ENCODE measurements around the gene DNAJC6. TPM values are rescaled to one million over a fixed set of nuclear protein-coding genes. Genes with fewer than 3 reads are reported as not detected.

DNAJC6 gene
- total and polyA plus RNA-seq, 9 donors: 0.60 to 1.2 (median 0.81) TPM

GRCh38 chr1:65425697-65426096 lies 116.4 kb downstream of the DNAJC6 start:
- H3K36me3 ChIP-seq (ENCODE audit: control insufficient read depth, insufficient read depth, low read length): peaks cover 31% of the 10 kb centered on the region

GRCh38 chr1:65429078-65429477 lies 119.7 kb downstream of the DNAJC6 start:
- Histone ChIP-seq H3K4me3 (ENCODE audit: low read length) (no peak overlapping the region), H3K36me3 (ENCODE audit: control insufficient read depth, insufficient read depth, low read length) (peaks cover 37% of the 10 kb centered on the region), H3K27ac (ENCODE audit: low read length) (peak overlapping the region; percentile 45), H3K9me3 (replicated peaks; ENCODE audit: control insufficient read depth, low read depth, low read length) (no peaks in the 10 kb centered on the region), H3K27me3 (ENCODE audit: control insufficient read depth, insufficient read depth, low read length) (no peaks in the 10 kb centered on the region), H3K4me1 (ENCODE audit: control insufficient read depth, insufficient read depth, low read length) (no peaks in the 10 kb centered on the region)
- 94% methylated on average over 2 of the region's 2 CpGs for WGBS (ENCODE audit: insufficient coverage)
- no peak for DNase-seq

More at GRCh38 chr1:65425697-65426096, 116.4 kb downstream of the DNAJC6 start:
- Histone ChIP-seq H3K27me3 (ENCODE audit: control insufficient read depth, insufficient read depth, low read length) (no peaks in the 10 kb centered on the region), H3K4me1 (ENCODE audit: control insufficient read depth, insufficient read depth, low read length) (peaks cover 13% of the 10 kb centered on the region), H3K9me3 (replicated peaks; ENCODE audit: control insufficient read depth, low read depth, low read length) (no peaks in the 10 kb centered on the region), H3K4me3 (ENCODE audit: low read length) (no peak overlapping the region), H3K27ac (ENCODE audit: low read length) (no peak overlapping the region)
- WGBS (ENCODE audit: insufficient coverage): 90% methylated on average over 3 of the region's 3 CpGs
- no peak for DNase-seq

DNA sequence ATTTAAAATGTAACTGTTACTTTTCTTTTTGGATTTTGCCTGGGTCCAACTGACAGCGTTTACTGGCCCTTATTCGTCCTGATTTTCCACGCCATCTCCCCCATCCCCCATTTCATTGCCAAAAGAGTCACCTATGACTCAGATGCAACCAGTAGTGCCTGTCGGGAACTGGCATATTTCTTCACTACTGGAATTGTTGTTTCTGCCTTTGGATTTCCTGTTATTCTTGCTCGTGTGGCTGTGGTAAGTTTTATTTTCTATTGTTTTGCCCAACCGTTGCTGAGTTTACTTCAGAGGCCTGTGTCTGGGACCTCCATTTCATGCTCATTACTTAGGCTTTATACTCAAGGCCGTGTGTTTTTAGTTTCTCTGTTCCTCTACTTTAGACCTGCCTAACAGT lies 120.5 kb downstream of the DNAJC6 start:
- H3K9me3 ChIP-seq (replicated peaks; ENCODE audit: control insufficient read depth, low read depth, low read length): no peaks in the 10 kb centered on the region
- no peak overlapping the region for H3K4me3 ChIP-seq (ENCODE audit: low read length)
- no CpG with 5 or more reads among the region's 7 CpGs for WGBS (ENCODE audit: insufficient coverage)
- peaks cover 37% of the 10 kb centered on the region for H3K36me3 ChIP-seq (ENCODE audit: control insufficient read depth, insufficient read depth, low read length)
- no peaks in the 10 kb centered on the region for H3K4me1 ChIP-seq (ENCODE audit: control insufficient read depth, insufficient read depth, low read length)
- H3K27ac ChIP-seq (ENCODE audit: low read length): peak overlapping the region; percentile 63
- no peaks in the 10 kb centered on the region for H3K27me3 ChIP-seq (ENCODE audit: control insufficient read depth, insufficient read depth, low read length)
- DNase-seq: no peak

DNA sequence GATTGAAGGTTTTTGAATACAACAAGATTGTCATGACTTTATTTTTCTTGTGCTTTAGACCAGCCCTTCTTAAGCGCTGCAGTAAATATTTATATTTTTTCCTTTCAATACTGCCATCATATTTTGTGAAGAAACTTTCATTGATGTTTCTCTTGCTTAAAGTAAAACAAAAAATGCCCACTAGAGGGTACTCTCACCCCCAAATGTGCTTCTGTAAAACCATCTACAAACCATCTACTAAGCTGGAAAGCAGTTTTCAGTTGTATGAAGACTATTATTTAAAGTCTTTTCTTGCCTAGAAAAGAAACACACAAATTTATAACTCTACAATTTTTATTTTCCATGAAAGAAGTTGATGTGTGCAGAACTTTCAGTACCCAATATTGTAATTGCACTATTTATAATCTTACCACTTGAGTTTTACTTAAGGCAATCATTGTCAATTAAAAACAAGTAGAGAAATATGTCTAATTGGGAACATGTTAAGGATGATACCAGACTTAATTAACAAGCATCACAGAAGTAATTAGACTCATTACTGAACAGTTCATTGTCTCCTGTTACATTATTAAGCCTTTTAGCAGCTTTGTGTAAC lies 121.9 kb downstream of the DNAJC6 start:
- no CpG with 5 or more reads among the region's 1 CpG for WGBS (ENCODE audit: insufficient coverage)
- Histone ChIP-seq H3K4me3 (ENCODE audit: low read length) (no peak overlapping the region), H3K27ac (ENCODE audit: low read length) (no peak overlapping the region), H3K36me3 (ENCODE audit: control insufficient read depth, insufficient read depth, low read length) (peaks cover 24% of the 10 kb centered on the region), H3K4me1 (ENCODE audit: control insufficient read depth, insufficient read depth, low read length) (no peaks in the 10 kb centered on the region), H3K27me3 (ENCODE audit: control insufficient read depth, insufficient read depth, low read length) (no peaks in the 10 kb centered on the region), H3K9me3 (replicated peaks; ENCODE audit: control insufficient read depth, low read depth, low read length) (no peaks in the 10 kb centered on the region)
- peak; percentile 65 for DNase-seq

GRCh38 chr1:65432918-65433317 lies 123.6 kb downstream of the DNAJC6 start:
- Histone ChIP-seq H3K27me3 (ENCODE audit: control insufficient read depth, insufficient read depth, low read length) (no peaks in the 10 kb centered on the region), H3K27ac (ENCODE audit: low read length) (no peak overlapping the region), H3K4me3 (ENCODE audit: low read length) (no peak overlapping the region), H3K9me3 (replicated peaks; ENCODE audit: control insufficient read depth, low read depth, low read length) (no peaks in the 10 kb centered on the region), H3K4me1 (ENCODE audit: control insufficient read depth, insufficient read depth, low read length) (no peaks in the 10 kb centered on the region), H3K36me3 (ENCODE audit: control insufficient read depth, insufficient read depth, low read length) (peaks cover 12% of the 10 kb centered on the region)
- WGBS (ENCODE audit: insufficient coverage): 85% methylated on average over 3 of the region's 8 CpGs
- no peak for DNase-seq

GRCh38 chr1:65434255-65434654 lies 124.9 kb downstream of the DNAJC6 start:
- Histone ChIP-seq H3K9me3 (replicated peaks; ENCODE audit: control insufficient read depth, low read depth, low read length) (no peaks in the 10 kb centered on the region), H3K36me3 (ENCODE audit: control insufficient read depth, insufficient read depth, low read length) (peaks cover 10% of the 10 kb centered on the region), H3K4me1 (ENCODE audit: control insufficient read depth, insufficient read depth, low read length) (no peaks in the 10 kb centered on the region), H3K4me3 (ENCODE audit: low read length) (no peak overlapping the region), H3K27ac (ENCODE audit: low read length) (no peak overlapping the region), H3K27me3 (ENCODE audit: control insufficient read depth, insufficient read depth, low read length) (no peaks in the 10 kb centered on the region)
- DNase-seq: no peak
- no CpG with 5 or more reads among the region's 1 CpG for WGBS (ENCODE audit: insufficient coverage)

DNA sequence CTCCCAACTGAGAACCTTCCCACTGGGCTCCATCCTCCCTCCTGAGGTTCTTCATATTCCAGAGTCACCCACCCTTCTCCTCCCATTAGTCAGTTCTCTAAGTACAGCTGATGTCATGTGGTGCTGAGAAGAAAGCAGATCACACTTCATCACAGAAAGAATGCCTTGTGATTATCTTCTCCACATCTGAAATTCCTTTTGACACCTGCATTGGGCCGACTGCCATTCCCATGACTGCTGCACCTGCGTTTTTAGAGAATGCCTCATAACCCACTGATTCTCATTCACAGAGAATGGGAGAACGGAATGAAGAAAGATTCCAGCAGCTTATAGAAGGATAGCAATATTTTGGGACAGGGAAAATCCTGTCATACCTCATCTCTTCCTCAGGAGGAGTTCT lies 125.4 kb downstream of the DNAJC6 start:
- H3K27ac ChIP-seq (ENCODE audit: low read length): no peak overlapping the region
- H3K9me3 ChIP-seq (replicated peaks; ENCODE audit: control insufficient read depth, low read depth, low read length): no peaks in the 10 kb centered on the region
- no peaks in the 10 kb centered on the region for H3K27me3 ChIP-seq (ENCODE audit: control insufficient read depth, insufficient read depth, low read length)
- WGBS (ENCODE audit: insufficient coverage): no CpG with 5 or more reads among the region's 3 CpGs
- no peaks in the 10 kb centered on the region for H3K4me1 ChIP-seq (ENCODE audit: control insufficient read depth, insufficient read depth, low read length)
- peaks cover 10% of the 10 kb centered on the region for H3K36me3 ChIP-seq (ENCODE audit: control insufficient read depth, insufficient read depth, low read length)
- no peak overlapping the region for H3K4me3 ChIP-seq (ENCODE audit: low read length)
- no peak for DNase-seq

- peak; percentile 72 for DNase-seq
- Histone ChIP-seq H3K27me3 (ENCODE audit: control insufficient read depth, insufficient read depth, low read length) (no peaks in the 10 kb centered on the region), H3K27ac (ENCODE audit: low read length) (no peak overlapping the region), H3K36me3 (ENCODE audit: control insufficient read depth, insufficient read depth, low read length) (peaks cover 10% of the 10 kb centered on the region), H3K4me1 (ENCODE audit: control insufficient read depth, insufficient read depth, low read length) (no peaks in the 10 kb centered on the region), H3K9me3 (replicated peaks; ENCODE audit: control insufficient read depth, low read depth, low read length) (no peaks in the 10 kb centered on the region), H3K4me3 (ENCODE audit: low read length) (no peak overlapping the region)
- no CpG with 5 or more reads among the region's 2 CpGs for WGBS (ENCODE audit: insufficient coverage)
Observed at GRCh38 chr1:65435987-65436386, 126.6 kb downstream of the DNAJC6 start.

- Histone ChIP-seq H3K27ac (ENCODE audit: low read length) (no peak overlapping the region), H3K4me3 (ENCODE audit: low read length) (no peak overlapping the region), H3K9me3 (replicated peaks; ENCODE audit: control insufficient read depth, low read depth, low read length) (no peaks in the 10 kb centered on the region), H3K36me3 (ENCODE audit: control insufficient read depth, insufficient read depth, low read length) (peaks cover 4% of the 10 kb centered on the region), H3K4me1 (ENCODE audit: control insufficient read depth, insufficient read depth, low read length) (no peaks in the 10 kb centered on the region), H3K27me3 (ENCODE audit: control insufficient read depth, insufficient read depth, low read length) (no peaks in the 10 kb centered on the region)
- no peak for DNase-seq
- WGBS (ENCODE audit: insufficient coverage): 100% methylated on average over 4 of the region's 7 CpGs
Observed at GRCh38 chr1:65437616-65438015, 128.3 kb downstream of the DNAJC6 start.

DNA sequence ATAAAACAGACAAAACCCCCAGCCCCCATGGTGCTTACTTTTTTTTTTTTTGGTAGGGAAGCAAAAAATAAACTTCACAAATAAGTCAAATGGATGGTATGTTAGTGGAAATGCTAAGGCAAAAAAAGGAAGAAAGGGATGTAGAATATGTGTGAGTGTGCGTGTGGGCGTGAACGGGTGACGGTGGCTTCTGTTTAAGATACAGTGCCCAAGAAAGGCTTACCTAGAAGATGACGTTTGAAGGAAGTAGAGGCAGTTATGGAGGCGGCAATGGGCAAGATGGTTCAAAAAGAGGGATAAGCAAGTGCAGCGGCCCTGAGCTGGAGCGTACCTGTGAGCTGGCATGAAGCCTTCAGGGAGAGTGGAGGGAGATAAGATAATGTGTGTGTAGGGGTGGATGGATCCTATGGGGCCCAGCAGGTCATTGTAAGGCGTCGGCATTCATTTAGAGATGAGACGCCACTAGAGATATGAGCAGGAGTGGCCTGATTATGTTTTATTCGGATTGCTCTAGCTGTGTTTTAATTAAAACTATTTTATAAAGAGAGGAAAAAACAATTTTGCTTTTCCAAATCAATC lies 131.1 kb downstream of the DNAJC6 start:
- Histone ChIP-seq H3K27me3 (ENCODE audit: control insufficient read depth, insufficient read depth, low read length) (no peaks in the 10 kb centered on the region), H3K36me3 (ENCODE audit: control insufficient read depth, insufficient read depth, low read length) (no peaks in the 10 kb centered on the region), H3K9me3 (replicated peaks; ENCODE audit: control insufficient read depth, low read depth, low read length) (no peaks in the 10 kb centered on the region), H3K27ac (ENCODE audit: low read length) (no peak overlapping the region), H3K4me1 (ENCODE audit: control insufficient read depth, insufficient read depth, low read length) (no peaks in the 10 kb centered on the region), H3K4me3 (ENCODE audit: low read length) (no peak overlapping the region)
- DNase-seq: no peak
- WGBS (ENCODE audit: insufficient coverage): 90% methylated on average over 10 of the region's 12 CpGs

Data from muscle of leg (tissue), 11 donors.